ENCODE data around the gene KLHDC8B.

- TF ChIP-seq CTCF (IDR thresholded peaks at IDR 0.05; ENCODE audit: poor library complexity) (no peak), EZH2 (IDR thresholded peaks at IDR 0.05; ENCODE audit: borderline replicate concordance) (no peak)
Measured at GRCh38 chr3:49170744-49171118, 667 bp upstream of the KLHDC8B start.

Measured in hepatocyte (in vitro differentiated cells).